HepG2 (cell line): ENCODE measurements around the gene CPT1B. TPM values are rescaled to one million over a fixed set of nuclear protein-coding genes. Genes with fewer than 3 reads are reported as not detected.
A peak's percentile ranks its signal among the peaks of the same experiment; 100 is the strongest.

ENCODE experiments used
- ERF ChIP-seq: IDR thresholded peaks from 2 replicates; pipeline ENCODE4 v1.6.1; 2018; ENCODE audit warnings: missing biosample characterization, missing genetic modification reagents
- GTF2F1 ChIP-seq: fragments of 150-350 bp; IDR thresholded peaks from 2 replicates; pipeline ENCODE4 v1.6.1; 2014; ENCODE audit warnings: low read length
- MED13 ChIP-seq: sonication (generic); formaldehyde crosslinking; IDR thresholded peaks from 2 replicates; pipeline ENCODE4 v1.5.0; 2020; ENCODE audit warnings: missing genetic modification reagents
- NONO ChIP-seq, 2 experiments: fragments of 450-650 bp in 1 of 2; sonication (generic) in 1 of 2; formaldehyde crosslinking in 1 of 2; IDR thresholded peaks in 1 of 2; conservative IDR thresholded peaks in 1 of 2; 2 replicates each; pipeline versions ENCODE4 v1.6.1 to v1.8.0; 2017 to 2022; ENCODE audit warnings: mild to moderate bottlenecking in 1 of 2, missing genetic modification reagents in 1 of 2, moderate library complexity in 1 of 2
- RELA ChIP-seq: sonication (generic); formaldehyde crosslinking; IDR thresholded peaks from 2 replicates; pipeline ENCODE4 v1.4.0; 2020; ENCODE audit warnings: missing genetic modification reagents
- RFXANK ChIP-seq: IDR thresholded peaks from 2 replicates; pipeline ENCODE4 v1.6.1; 2016
- RNF2 ChIP-seq: fragments of 450-650 bp; conservative IDR thresholded peaks from 2 replicates; pipeline ENCODE4 v1.6.1; 2016; ENCODE audit warnings: low read depth
- RORA ChIP-seq: sonication (generic); formaldehyde crosslinking; IDR thresholded peaks from 2 replicates; pipeline ENCODE4 v1.5.0; 2020; ENCODE audit warnings: mild to moderate bottlenecking, missing genetic modification reagents, moderate library complexity
- SOX13 ChIP-seq, 3 experiments: fragments of 450-650 bp in 1 of 3; sonication (generic) in 1 of 3; formaldehyde crosslinking in 1 of 3; IDR thresholded peaks in 2 of 3; conservative IDR thresholded peaks in 1 of 3; 2 replicates each; pipeline versions ENCODE4 v1.5.0 to v1.6.1; 2016 to 2020; ENCODE audit warnings: antibody characterized with exemption in 1 of 3, mild to moderate bottlenecking in 1 of 3, missing compliant biosample characterization in 1 of 3, missing genetic modification reagents in 1 of 3, moderate library complexity in 1 of 3
- ZFYVE20 ChIP-seq: sonication (generic); formaldehyde crosslinking; IDR thresholded peaks from 2 replicates; pipeline ENCODE4 v1.8.0; 2023; ENCODE audit warnings: low read depth, mild to moderate bottlenecking, moderate library complexity, missing genetic modification reagents, borderline replicate concordance
- ZNF20 ChIP-seq: sonication (generic); formaldehyde crosslinking; IDR thresholded peaks from 2 replicates; pipeline ENCODE4 v1.4.0; 2020; ENCODE audit warnings: mild to moderate bottlenecking, moderate library complexity, missing genetic modification reagents
- ZNF446 ChIP-seq: sonication (generic); formaldehyde crosslinking; IDR thresholded peaks from 2 replicates; pipeline ENCODE4 v1.5.0; 2020; ENCODE audit warnings: mild to moderate bottlenecking, missing genetic modification reagents
- polyA plus RNA-seq, 8 experiments: library from polyadenylated mRNA; depleted of rRNA in 3 of 8; stranded (reverse) in 7 of 8; unstranded in 1 of 8; fragments of >200 nt; fragmentation: Illumina TruSeq in 4 of 8; extraction: Trizol in 4 of 8; gene quantifications; 2 replicates each; pipeline versions ENCODE4 v1.2.1 to v1.2.3, GENCODE V29; 2011 to 2016; ENCODE audit warnings: low read depth in 4 of 8, missing spikeins in 1 of 8, mixed read lengths in 1 of 8; ENCODE audit not compliant: insufficient read depth in 1 of 8
- total RNA-seq, 5 experiments: library from RNA; depleted of rRNA; stranded (reverse); fragments of >200 nt; fragmentation: Illumina TruSeq; extraction: Trizol; gene quantifications; 2 replicates each; pipeline ENCODE4 v1.2.3, GENCODE V29; 2016; ENCODE audit warnings: low read depth in 1 of 5
- TF ChIP-seq, protein P1 (sequence below): IDR thresholded peaks from 2 replicates; pipeline ENCODE4 v1.6.1; 2018; ENCODE audit warnings: missing genetic modification reagents
- TF ChIP-seq, protein P2 (sequence below): sonication (generic); formaldehyde crosslinking; IDR thresholded peaks from 2 replicates; pipeline ENCODE4 v1.8.0; 2022; ENCODE audit warnings: missing genetic modification reagents, mild to moderate bottlenecking, borderline replicate concordance
- TF ChIP-seq, protein P3 (sequence below): fragments of 450-650 bp; IDR thresholded peaks from 2 replicates; pipeline ENCODE4 v1.6.1; 2016
- TF ChIP-seq, protein P4 (sequence below): sonication (generic); formaldehyde crosslinking; IDR thresholded peaks from 2 replicates; pipeline ENCODE4 v1.5.0; 2020; ENCODE audit warnings: mild to moderate bottlenecking, missing genetic modification reagents

Gene CPT1B
- total and polyA plus RNA-seq, 2 of the 13 experiments (the other 11 are each of a cell fraction or from before 2014, with no cell fraction given), result 9.2 to 19.5 TPM

DNA sequence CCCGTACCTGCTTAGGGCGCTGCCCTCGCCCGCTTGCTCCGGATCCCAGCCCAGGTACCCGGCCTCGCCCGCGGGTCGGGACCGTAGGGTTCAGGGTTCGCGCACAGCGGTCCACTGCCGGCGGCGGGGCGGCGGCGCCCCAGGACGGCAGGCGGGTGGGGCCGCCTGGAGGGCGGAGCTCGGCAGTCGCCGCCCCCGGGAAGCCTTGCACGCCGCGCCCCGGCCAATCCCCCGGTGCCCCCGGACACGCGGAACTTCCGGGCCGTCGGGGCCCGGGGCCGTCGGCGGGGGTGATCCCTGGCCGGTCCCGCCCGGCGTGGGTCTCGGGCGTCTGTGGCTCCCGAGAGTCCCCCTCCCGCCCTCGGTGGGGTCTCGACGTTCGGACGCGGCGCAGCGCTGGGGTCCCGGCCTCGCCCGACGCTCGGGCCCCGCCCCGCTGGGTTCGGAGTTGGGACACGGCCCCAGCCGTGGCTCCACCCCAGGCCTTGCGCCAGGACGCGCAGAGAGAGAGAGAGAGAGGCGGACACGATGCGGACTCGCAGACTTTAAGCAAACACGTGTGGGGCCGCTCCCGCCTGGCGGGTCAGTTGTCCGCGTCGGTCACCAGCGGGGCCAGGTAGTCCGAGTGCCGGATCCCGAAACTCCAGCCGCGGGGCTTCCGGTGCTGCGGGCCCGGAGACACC is 48.2 kb downstream of the CPT1B start, which contains the start of gene TYMP (continued):
- no peak for TF ChIP-seq MED13 (CRISPR knock-in tag)
- TF ChIP-seq, protein P1, sequence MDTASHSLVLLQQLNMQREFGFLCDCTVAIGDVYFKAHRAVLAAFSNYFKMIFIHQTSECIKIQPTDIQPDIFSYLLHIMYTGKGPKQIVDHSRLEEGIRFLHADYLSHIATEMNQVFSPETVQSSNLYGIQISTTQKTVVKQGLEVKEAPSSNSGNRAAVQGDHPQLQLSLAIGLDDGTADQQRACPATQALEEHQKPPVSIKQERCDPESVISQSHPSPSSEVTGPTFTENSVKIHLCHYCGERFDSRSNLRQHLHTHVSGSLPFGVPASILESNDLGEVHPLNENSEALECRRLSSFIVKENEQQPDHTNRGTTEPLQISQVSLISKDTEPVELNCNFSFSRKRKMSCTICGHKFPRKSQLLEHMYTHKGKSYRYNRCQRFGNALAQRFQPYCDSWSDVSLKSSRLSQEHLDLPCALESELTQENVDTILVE (CRISPR knock-in tag), result peak; percentile 89
- TF ChIP-seq, protein P2, sequence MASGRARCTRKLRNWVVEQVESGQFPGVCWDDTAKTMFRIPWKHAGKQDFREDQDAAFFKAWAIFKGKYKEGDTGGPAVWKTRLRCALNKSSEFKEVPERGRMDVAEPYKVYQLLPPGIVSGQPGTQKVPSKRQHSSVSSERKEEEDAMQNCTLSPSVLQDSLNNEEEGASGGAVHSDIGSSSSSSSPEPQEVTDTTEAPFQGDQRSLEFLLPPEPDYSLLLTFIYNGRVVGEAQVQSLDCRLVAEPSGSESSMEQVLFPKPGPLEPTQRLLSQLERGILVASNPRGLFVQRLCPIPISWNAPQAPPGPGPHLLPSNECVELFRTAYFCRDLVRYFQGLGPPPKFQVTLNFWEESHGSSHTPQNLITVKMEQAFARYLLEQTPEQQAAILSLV (CRISPR knock-in tag), result no peak; the same call in 1 of the 2 replicates
- no peak for TF ChIP-seq RORA (CRISPR knock-in tag)
- TF ChIP-seq NONO (IDR thresholded peaks at IDR 0.05), result no peak
- 0 out of 2 replicates have a peak, but pooled peaks have one; percentile 58 for TF ChIP-seq NONO (CRISPR knock-in tag; conservative IDR thresholded peaks at IDR 0.05)
- TF ChIP-seq RFXANK (CRISPR knock-in tag), result no peak
- TF ChIP-seq ERF (CRISPR knock-in tag), result 0 out of 2 replicates have a peak, but pooled peaks have one; percentile 34
- no peak for TF ChIP-seq SOX13 (IDR thresholded peaks at IDR 0.05)
- no peak for TF ChIP-seq SOX13 (CRISPR knock-in tag; conservative IDR thresholded peaks at IDR 0.05 in 1 of 2, IDR thresholded peaks at IDR 0.05 in 1 of 2)
- 0 out of 2 replicates have a peak, but pooled peaks have one; percentile 43 for TF ChIP-seq ZNF20 (CRISPR knock-in tag)
- peak; percentile 43; the same call in 1 of the 2 replicates for TF ChIP-seq RNF2
- TF ChIP-seq ZFYVE20 (CRISPR knock-in tag), result 0 out of 2 replicates have a peak, but pooled peaks have one; percentile 37
- TF ChIP-seq GTF2F1, result no peak
- TF ChIP-seq, protein P3, sequence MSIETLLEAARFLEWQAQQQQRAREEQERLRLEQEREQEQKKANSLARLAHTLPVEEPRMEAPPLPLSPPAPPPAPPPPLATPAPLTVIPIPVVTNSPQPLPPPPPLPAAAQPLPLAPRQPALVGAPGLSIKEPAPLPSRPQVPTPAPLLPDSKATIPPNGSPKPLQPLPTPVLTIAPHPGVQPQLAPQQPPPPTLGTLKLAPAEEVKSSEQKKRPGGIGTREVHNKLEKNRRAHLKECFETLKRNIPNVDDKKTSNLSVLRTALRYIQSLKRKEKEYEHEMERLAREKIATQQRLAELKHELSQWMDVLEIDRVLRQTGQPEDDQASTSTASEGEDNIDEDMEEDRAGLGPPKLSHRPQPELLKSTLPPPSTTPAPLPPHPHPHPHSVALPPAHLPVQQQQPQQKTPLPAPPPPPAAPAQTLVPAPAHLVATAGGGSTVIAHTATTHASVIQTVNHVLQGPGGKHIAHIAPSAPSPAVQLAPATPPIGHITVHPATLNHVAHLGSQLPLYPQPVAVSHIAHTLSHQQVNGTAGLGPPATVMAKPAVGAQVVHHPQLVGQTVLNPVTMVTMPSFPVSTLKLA, result 0 out of 2 replicates have a peak, but pooled peaks have one; percentile 21
- TF ChIP-seq ZNF446 (CRISPR knock-in tag), result peak; percentile 24; the same call in 1 of the 2 replicates
- TF ChIP-seq, protein P4, sequence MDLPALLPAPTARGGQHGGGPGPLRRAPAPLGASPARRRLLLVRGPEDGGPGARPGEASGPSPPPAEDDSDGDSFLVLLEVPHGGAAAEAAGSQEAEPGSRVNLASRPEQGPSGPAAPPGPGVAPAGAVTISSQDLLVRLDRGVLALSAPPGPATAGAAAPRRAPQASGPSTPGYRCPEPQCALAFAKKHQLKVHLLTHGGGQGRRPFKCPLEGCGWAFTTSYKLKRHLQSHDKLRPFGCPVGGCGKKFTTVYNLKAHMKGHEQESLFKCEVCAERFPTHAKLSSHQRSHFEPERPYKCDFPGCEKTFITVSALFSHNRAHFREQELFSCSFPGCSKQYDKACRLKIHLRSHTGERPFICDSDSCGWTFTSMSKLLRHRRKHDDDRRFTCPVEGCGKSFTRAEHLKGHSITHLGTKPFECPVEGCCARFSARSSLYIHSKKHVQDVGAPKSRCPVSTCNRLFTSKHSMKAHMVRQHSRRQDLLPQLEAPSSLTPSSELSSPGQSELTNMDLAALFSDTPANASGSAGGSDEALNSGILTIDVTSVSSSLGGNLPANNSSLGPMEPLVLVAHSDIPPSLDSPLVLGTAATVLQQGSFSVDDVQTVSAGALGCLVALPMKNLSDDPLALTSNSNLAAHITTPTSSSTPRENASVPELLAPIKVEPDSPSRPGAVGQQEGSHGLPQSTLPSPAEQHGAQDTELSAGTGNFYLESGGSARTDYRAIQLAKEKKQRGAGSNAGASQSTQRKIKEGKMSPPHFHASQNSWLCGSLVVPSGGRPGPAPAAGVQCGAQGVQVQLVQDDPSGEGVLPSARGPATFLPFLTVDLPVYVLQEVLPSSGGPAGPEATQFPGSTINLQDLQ, result no peak
- no peak for TF ChIP-seq RELA (CRISPR knock-in tag)
